HFFc6 (cell line): ENCODE measurements around the gene BRAF. TPM values are rescaled to one million over a fixed set of nuclear protein-coding genes. Genes with fewer than 3 reads are reported as not detected.

Experiments
- DNase-seq: peaks from one replicate; pipeline ENCODE4 v3.0.0-alpha.2; 2018
- H3K27ac Mint-ChIP-seq: 2 replicates; pipeline ENCODE4 v1.8.0; 2020; ENCODE audit warnings: mild to moderate bottlenecking, mixed read lengths
- H3K27me3 Mint-ChIP-seq: 2 replicates; pipeline ENCODE4 v1.8.0; 2021; ENCODE audit warnings: mild to moderate bottlenecking, moderate library complexity, mixed read lengths; ENCODE audit not compliant: insufficient read depth
- H3K36me3 Mint-ChIP-seq: 2 replicates; pipeline ENCODE4 v1.8.0; 2021; ENCODE audit warnings: low read depth, mixed read lengths
- H3K4me1 Mint-ChIP-seq: 2 replicates; pipeline ENCODE4 v1.8.0; 2020; ENCODE audit warnings: low read depth, mixed read lengths
- H3K4me3 Mint-ChIP-seq: 2 replicates; pipeline ENCODE4 v1.8.0; 2020; ENCODE audit warnings: mild to moderate bottlenecking, moderate library complexity, mixed read lengths
- H3K9me3 Mint-ChIP-seq: 2 replicates; pipeline ENCODE4 v1.8.0; 2020; ENCODE audit warnings: mild to moderate bottlenecking, mixed read lengths
- CTCF ChIP-seq: fragments of 200-600 bp; sonication (generic); IDR thresholded peaks from 2 replicates; pipeline ENCODE4 v1.5.0; 2021; ENCODE audit warnings: antibody characterized with exemption, mild to moderate bottlenecking
- total RNA-seq, 6 experiments: library from RNA; stranded (reverse); fragmentation: NEBNext Ultra II Directional; extraction: Animal tissue kit (Norgen Biotek cat#: 25700); gene quantifications; 2 replicates in 1 of 6; 3 replicates in 5 of 6; pipeline ENCODE4 v1.2.3, GENCODE V29; 2021

BRAF gene
- total RNA-seq, 6 experiments from 2014 or later, result 20.3 to 24.2 (median 22.8) TPM

- H3K27me3 Mint-ChIP-seq, result peaks cover 3% of the 10 kb centered on the region
- H3K4me1 Mint-ChIP-seq, result peaks cover 11% of the 10 kb centered on the region
- no peak overlapping the region for H3K4me3 Mint-ChIP-seq
- no peaks in the 10 kb centered on the region for H3K36me3 Mint-ChIP-seq
- no peak overlapping the region for H3K27ac Mint-ChIP-seq
- no peak for TF ChIP-seq CTCF
- no peaks in the 10 kb centered on the region for H3K9me3 Mint-ChIP-seq
- no peak for DNase-seq
Measured at GRCh38 chr7:140923358-140924006, 1.2 kb downstream of the BRAF start.

GRCh38 chr7:140922741-140923345 is 1.9 kb downstream of the BRAF start:
- Mint-ChIP-seq H3K4me1 (peaks cover 11% of the 10 kb centered on the region), H3K27ac (no peak overlapping the region), H3K4me3 (no peak overlapping the region), H3K27me3 (peaks cover 3% of the 10 kb centered on the region; the same call in 1 of the 2 replicates), H3K36me3 (no peaks in the 10 kb centered on the region), H3K9me3 (no peaks in the 10 kb centered on the region)
- DNase-seq, result no peak
- TF ChIP-seq CTCF, result no peak

GRCh38 chr7:140920745-140921144 is 4.0 kb downstream of the BRAF start:
- peaks cover 3% of the 10 kb centered on the region; the same call in 1 of the 2 replicates for H3K27me3 Mint-ChIP-seq
- DNase-seq, result no peak
- no peak overlapping the region for H3K4me3 Mint-ChIP-seq
- no peaks in the 10 kb centered on the region for H3K9me3 Mint-ChIP-seq
- no peak overlapping the region for H3K27ac Mint-ChIP-seq
- H3K4me1 Mint-ChIP-seq, result peaks cover 11% of the 10 kb centered on the region
- H3K36me3 Mint-ChIP-seq, result no peaks in the 10 kb centered on the region
- no peak for TF ChIP-seq CTCF

GRCh38 chr7:140918236-140918635 is 6.5 kb downstream of the BRAF start:
- TF ChIP-seq CTCF, result no peak
- no peak for DNase-seq
- peaks cover 13% of the 10 kb centered on the region for H3K4me1 Mint-ChIP-seq
- H3K27ac Mint-ChIP-seq, result no peak overlapping the region
- no peaks in the 10 kb centered on the region for H3K9me3 Mint-ChIP-seq
- H3K36me3 Mint-ChIP-seq, result no peaks in the 10 kb centered on the region
- H3K27me3 Mint-ChIP-seq, result no peaks in the 10 kb centered on the region; the same call in 1 of the 2 replicates
- H3K4me3 Mint-ChIP-seq, result no peak overlapping the region

- Mint-ChIP-seq H3K27me3 (no peaks in the 10 kb centered on the region; the same call in 1 of the 2 replicates), H3K4me1 (peaks cover 23% of the 10 kb centered on the region), H3K4me3 (no peak overlapping the region), H3K9me3 (no peaks in the 10 kb centered on the region), H3K27ac (no peak overlapping the region), H3K36me3 (no peaks in the 10 kb centered on the region)
- no peak for TF ChIP-seq CTCF
- no peak for DNase-seq
Measured at GRCh38 chr7:140917258-140917657, 7.5 kb downstream of the BRAF start.
